ENCODE data around the gene KCNJ5. TPM values are rescaled to one million over a fixed set of nuclear protein-coding genes. Genes with fewer than 3 reads are reported as not detected.

KCNJ5 gene
- polyA plus RNA-seq, 1 donor (not counting 4 experiments of a cell fraction or from before 2014, with no cell fraction given), result 0.59 TPM

DNA sequence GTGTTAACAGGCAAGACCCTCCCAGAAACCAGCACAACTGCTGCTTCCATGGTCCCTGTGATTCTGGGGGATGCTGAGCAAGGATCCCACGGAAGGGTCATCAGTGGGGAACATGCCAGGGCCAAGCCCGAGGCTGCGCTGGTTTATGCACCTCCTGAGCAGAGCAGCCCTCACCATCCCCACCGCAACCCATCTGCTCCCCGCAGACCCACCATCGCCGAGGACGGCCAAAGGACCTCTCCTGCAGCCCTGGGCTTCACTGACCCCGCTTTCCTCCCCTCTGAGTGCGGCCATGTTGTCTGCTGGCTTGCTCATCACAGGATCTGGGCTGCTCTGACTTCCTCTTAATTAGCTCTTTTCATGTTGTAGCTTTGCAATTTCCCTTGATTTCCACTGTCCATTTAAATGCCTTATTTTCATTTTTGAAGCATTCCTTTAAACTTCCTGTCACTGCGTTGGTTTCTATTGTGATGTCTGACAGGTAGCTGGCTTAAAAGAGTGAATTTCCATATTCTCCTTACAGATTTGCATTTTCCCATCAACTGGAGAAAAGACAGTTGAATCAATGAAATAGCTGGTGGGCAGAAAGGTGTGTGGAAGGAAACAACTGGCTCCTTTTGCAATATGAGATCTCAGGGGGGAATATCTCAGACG is 36.7 kb downstream of the KCNJ5 start:
- no peaks in the 10 kb centered on the region for H4K20me1 ChIP-seq (ENCODE audit: control insufficient read depth, extremely low read depth, insufficient read depth, low read length)
- no peak overlapping the region for H3K4me3 ChIP-seq (ENCODE audit: control insufficient read depth in 2 of 3, extremely low read depth in 1 of 3, insufficient read depth in 2 of 3, low read depth in 1 of 3, low read length in 3 of 3)
- H3K9ac ChIP-seq (ENCODE audit: control insufficient read depth, extremely low read depth, insufficient read depth, low read length), result no peak overlapping the region
- no peaks in the 10 kb centered on the region for H3K36me3 ChIP-seq (ENCODE audit: control insufficient read depth in 2 of 2, extremely low read depth in 1 of 2, insufficient read depth in 2 of 2, low read length in 2 of 2)
- H2AFZ ChIP-seq (ENCODE audit: control insufficient read depth, low read length), result no peak overlapping the region
- H3K79me2 ChIP-seq (ENCODE audit: control insufficient read depth, insufficient read depth, low read length), result no peaks in the 10 kb centered on the region
- no peaks in the 10 kb centered on the region for H3K4me1 ChIP-seq (ENCODE audit: control insufficient read depth, extremely low read depth, insufficient read depth, low read length)
- dilution Hi-C loops (cut with MboI; ENCODE audit: extremely low pct_ligation_motif_present, low sequenced_read_pairs), result no loop called here
- H3K27me3 ChIP-seq (ENCODE audit: control insufficient read depth, extremely low read depth, insufficient read depth, low read length), result peaks cover 11% of the 10 kb centered on the region
- H3K9me1 ChIP-seq (ENCODE audit: control insufficient read depth, extremely low read depth, insufficient read depth, low read length), result no peaks in the 10 kb centered on the region
- FAIRE-seq, result no peak
- no peak overlapping the region for H3K27ac ChIP-seq (ENCODE audit: control insufficient read depth, insufficient read depth, low read length)
- no peak for DNase-seq (ENCODE audit: low read depth, low spot score)
- TF ChIP-seq, protein P1, sequence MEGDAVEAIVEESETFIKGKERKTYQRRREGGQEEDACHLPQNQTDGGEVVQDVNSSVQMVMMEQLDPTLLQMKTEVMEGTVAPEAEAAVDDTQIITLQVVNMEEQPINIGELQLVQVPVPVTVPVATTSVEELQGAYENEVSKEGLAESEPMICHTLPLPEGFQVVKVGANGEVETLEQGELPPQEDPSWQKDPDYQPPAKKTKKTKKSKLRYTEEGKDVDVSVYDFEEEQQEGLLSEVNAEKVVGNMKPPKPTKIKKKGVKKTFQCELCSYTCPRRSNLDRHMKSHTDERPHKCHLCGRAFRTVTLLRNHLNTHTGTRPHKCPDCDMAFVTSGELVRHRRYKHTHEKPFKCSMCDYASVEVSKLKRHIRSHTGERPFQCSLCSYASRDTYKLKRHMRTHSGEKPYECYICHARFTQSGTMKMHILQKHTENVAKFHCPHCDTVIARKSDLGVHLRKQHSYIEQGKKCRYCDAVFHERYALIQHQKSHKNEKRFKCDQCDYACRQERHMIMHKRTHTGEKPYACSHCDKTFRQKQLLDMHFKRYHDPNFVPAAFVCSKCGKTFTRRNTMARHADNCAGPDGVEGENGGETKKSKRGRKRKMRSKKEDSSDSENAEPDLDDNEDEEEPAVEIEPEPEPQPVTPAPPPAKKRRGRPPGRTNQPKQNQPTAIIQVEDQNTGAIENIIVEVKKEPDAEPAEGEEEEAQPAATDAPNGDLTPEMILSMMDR (optimal IDR thresholded peaks at IDR 0.05 in 1 of 3, IDR thresholded peaks at IDR 0.05 in 1 of 3, conservative IDR thresholded peaks at IDR 0.05 in 1 of 3; ENCODE audit: extremely low read depth in 1 of 3, insufficient read depth in 2 of 3, low read length in 3 of 3), result no peak
- TF ChIP-seq EZH2 (IDR thresholded peaks at IDR 0.05; ENCODE audit: low read length), result no peak
- no peaks in the 10 kb centered on the region for H3K9me3 ChIP-seq (ENCODE audit: control insufficient read depth, low read depth, low read length)
- no peak overlapping the region for H3K4me2 ChIP-seq (ENCODE audit: control insufficient read depth, extremely low read depth, insufficient read depth, low read depth, low read length)

DNA sequence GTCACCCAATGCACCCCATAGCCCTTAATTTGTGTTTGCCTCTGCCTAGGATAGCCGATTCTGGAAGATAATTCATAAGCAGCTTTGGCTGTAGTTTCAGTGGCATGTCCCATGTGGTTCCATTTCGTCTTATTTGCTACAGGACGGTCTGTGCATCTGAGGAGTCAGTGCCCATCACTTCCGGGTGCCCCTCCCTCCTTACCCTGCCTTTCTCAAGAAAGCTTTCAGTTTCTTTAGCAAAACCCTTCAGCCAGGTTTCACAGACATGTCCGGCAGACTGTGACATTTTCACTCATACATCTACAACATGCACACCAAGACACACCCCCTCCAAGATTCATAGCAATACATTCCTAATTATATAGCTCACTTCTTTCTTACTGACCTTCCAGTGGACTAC is 37.2 kb downstream of the KCNJ5 start:
- H3K9ac ChIP-seq (ENCODE audit: control insufficient read depth, extremely low read depth, insufficient read depth, low read length), result no peak overlapping the region
- no peak overlapping the region for H2AFZ ChIP-seq (ENCODE audit: control insufficient read depth, low read length)
- H3K79me2 ChIP-seq (ENCODE audit: control insufficient read depth, insufficient read depth, low read length), result no peaks in the 10 kb centered on the region
- no peaks in the 10 kb centered on the region for H3K36me3 ChIP-seq (ENCODE audit: control insufficient read depth in 2 of 2, extremely low read depth in 1 of 2, insufficient read depth in 2 of 2, low read length in 2 of 2)
- FAIRE-seq (no peak), DNase-seq (ENCODE audit: low read depth, low spot score) (no peak)
- H4K20me1 ChIP-seq (ENCODE audit: control insufficient read depth, extremely low read depth, insufficient read depth, low read length), result no peaks in the 10 kb centered on the region
- dilution Hi-C loops (cut with MboI; ENCODE audit: extremely low pct_ligation_motif_present, low sequenced_read_pairs), result no loop called here
- TF ChIP-seq, protein P1 (optimal IDR thresholded peaks at IDR 0.05 in 1 of 3, IDR thresholded peaks at IDR 0.05 in 1 of 3, conservative IDR thresholded peaks at IDR 0.05 in 1 of 3; ENCODE audit: extremely low read depth in 1 of 3, insufficient read depth in 2 of 3, low read length in 3 of 3), result no peak
- no peak for TF ChIP-seq EZH2 (IDR thresholded peaks at IDR 0.05; ENCODE audit: low read length)
- H3K4me1 ChIP-seq (ENCODE audit: control insufficient read depth, extremely low read depth, insufficient read depth, low read length), result no peaks in the 10 kb centered on the region
- H3K27ac ChIP-seq (ENCODE audit: control insufficient read depth, insufficient read depth, low read length), result no peak overlapping the region
- H3K4me3 ChIP-seq (ENCODE audit: control insufficient read depth in 2 of 3, extremely low read depth in 1 of 3, insufficient read depth in 2 of 3, low read depth in 1 of 3, low read length in 3 of 3), result no peak overlapping the region
- no peaks in the 10 kb centered on the region for H3K9me3 ChIP-seq (ENCODE audit: control insufficient read depth, low read depth, low read length)
- H3K9me1 ChIP-seq (ENCODE audit: control insufficient read depth, extremely low read depth, insufficient read depth, low read length), result no peaks in the 10 kb centered on the region
- H3K27me3 ChIP-seq (ENCODE audit: control insufficient read depth, extremely low read depth, insufficient read depth, low read length), result peaks cover 11% of the 10 kb centered on the region
- no peak overlapping the region for H3K4me2 ChIP-seq (ENCODE audit: control insufficient read depth, extremely low read depth, insufficient read depth, low read depth, low read length)
